Measurements from ENCODE around the gene JHY.

GRCh38 chr11:122852074-122852795 is 30.3 kb upstream of the JHY start:
- TF ChIP-seq CTCF (IDR thresholded peaks at IDR 0.05) (no peak), POLR2AphosphoS5 (IDR thresholded peaks at IDR 0.05) (no peak)

Measured in gastroesophageal sphincter (tissue), 3 donors.